NCI-H1417 treated with DMSO at 0.1 percent for 48 hours (cell line): ENCODE data around the gene LBH.

Source experiments
- DNase-seq: peaks from one replicate; lab custom pipeline; 2025; lab: John Stamatoyannopoulos, UW

LBH gene

DNA sequence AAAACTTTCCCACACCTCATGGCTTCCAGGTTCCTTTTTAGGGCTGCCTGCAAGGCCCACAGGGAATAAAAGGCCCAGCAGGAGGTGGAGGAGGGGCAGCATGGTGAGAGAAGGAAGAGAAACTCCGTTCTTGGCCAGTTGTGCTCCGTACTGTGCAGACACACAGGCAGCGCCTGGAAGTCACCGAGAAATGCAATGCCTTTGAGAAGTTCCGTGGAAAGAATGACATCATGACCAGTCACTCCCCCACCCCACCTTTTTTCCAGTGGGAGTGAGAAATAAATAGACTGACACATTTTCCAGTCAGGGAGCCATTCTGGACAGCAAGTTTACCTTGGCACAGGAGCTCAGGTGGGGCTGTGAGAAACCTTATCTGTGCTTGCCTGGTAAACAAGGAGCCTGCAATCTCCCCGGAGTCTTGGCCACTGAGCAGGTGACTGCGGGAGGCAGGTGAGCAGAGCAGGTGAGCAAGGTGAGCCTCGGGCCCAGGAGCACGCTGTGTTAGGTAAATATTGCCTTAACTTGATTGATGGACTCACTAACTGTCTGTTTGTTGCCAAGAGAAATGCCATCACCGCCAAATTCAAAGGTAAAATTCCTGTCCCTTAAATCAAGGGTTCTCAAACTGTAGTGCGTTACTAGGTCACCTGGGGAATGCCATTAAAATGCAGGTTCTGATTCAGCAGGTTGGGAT, 13.5 kb upstream of the LBH start:
- DNase-seq, result peak; percentile 84

DNA sequence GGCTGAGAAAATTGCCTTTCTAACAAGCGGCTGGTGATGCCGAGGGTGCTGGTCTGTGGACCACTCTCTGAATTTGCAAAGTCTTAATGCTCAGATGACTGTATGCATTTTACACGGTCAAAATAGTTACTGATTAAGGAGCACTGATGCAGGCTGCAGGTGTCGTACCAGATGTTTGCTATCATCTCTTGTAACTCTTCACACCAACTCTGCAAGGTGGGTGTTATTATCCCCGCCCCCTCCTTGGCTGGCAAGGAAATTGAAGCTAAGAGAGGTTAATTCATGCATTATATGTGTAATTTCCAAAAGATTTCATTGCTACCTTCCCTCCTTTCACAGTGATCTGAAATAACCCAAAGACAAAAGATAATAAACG, 13.0 kb upstream of the LBH start:
- no peak for DNase-seq

DNA sequence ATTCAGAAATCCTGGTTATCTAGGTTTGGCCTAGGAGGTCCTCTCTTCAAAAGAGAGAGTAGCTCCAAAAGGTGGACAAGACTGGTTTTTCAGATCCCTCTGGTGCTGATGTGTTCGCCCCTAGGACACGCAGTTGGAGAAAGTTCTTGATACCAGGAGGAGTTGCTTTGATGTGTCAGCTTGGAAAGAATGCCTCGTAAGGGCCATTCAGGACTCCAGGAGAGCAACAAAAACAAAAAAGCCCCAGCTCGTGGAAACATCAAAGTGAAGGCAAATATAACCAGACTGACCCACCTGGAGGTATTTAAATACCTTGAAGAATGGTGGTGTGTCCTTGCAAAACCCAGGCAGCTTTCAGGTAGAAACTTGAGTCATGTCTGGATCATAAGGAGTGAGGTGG, 12.5 kb upstream of the LBH start:
- no peak for DNase-seq

DNA sequence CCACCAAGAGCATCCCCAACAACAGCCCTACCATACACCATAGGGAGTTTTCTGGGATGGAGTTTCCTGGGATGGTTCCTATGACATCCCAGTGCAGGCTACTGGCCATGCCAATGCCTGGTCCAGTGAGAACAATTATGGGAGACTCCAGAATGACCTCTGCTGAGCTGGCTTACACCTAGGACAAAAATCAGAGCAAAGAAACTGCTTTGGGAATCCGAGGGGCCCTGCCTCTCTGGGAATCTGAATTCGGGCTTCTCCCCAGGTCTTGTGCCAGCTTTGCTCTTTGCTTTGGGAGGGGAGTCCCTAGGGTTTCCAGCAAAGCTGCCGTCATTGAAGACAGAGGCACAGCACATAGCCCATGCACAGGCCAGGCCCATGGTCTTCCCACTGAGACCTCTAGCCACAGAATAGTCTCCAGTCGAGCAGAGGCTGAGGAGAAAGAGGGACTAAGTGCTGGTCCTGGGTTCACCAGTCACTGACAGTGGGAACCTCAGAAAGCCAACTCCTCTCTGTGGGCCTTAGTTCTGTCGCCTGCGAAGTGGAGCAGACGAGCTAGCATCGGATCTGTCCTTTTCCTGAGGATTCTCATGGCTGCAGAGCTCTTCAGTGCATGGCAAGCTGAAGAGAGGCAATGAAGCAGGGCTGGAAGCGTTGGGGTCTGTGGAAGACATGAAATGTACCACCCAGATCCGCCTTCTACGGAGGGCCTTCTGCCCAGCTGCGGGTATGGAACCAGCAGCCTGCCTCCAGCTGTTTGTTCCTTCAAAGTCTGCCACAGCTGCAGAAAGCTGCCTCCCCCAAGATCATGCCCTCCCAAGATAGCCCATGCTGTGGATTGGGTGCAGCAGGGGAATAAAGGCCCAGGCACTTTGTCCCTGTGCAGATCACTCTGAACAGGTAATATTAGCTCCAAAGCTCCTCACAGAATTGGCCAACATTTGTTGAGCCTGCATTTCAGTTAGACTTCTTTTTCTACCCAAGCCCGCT, 11.2 kb upstream of the LBH start:
- DNase-seq, result no peak

DNA sequence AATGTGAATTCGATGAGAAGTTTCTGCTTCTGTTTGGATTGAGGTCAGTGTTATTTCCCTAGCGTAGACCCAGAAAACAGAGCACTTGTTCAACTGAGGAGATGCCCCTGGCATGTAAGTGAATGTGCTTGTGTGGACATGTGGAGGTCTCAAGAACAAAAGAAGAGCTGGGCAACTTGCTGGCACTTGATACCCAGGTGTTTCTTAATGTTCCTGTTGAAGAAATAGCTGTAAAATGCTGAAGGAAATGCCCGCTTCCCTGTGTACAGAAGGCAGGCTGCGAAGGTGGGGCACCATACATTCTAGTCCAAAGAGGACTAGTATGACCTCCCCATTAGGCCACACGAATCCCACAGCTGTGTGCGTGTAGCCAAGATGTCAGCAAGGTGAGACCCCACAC, 9.8 kb upstream of the LBH start:
- DNase-seq, result no peak

DNA sequence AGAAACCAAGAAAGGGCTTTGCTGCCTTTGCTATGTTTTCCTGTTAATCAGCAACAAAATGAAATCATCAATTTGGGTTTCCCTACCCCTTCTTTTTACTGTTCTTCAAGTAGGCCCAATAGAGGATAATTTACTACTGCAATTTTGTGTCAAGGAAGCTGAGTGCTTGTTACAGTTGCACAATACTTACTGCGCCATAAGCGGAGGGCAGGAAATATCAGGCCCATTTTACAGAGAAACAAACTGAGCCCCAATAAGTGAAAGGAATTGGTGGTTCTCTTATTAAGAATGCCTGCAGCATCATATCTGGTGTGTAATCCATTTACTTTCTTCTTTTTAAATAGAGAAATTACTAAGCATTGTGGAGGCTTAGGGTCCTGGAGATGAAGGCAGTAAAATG, 9.3 kb upstream of the LBH start:
- no peak for DNase-seq

DNA sequence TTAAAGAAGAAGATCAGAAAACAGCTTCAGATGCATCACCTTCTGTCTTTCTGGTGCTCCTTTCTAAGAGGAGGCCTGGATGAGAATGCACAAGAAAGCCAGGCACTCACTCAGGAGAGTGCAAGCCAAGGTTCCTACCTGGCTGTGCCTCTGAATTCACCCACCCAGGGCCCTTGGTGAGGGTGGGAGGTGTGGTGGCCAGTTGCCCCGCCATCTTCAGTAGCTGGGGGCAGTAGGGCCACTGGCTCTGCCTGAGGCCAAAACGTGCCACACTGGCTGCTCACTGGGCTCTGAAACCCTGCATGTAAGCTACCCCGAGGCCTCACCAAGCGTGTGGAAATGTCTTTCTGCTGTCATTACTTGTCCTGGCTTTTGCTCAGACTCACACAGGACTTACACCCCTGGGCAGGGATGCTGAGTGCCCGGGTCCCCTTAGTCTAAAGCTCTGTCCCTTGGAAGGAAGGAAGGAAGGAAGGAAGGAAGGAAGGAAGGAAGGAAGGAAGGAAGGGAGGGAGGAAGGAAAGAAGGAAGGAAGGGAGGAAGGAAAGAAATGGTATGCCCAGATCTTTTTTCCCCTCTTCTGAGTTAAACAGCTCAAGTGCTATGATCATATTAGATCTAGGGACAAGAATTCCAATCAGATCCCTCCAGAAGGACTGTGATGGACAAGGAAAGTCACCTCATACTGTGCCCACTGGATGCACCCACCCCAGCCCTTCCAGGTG, 8.5 kb upstream of the LBH start:
- no peak for DNase-seq

DNA sequence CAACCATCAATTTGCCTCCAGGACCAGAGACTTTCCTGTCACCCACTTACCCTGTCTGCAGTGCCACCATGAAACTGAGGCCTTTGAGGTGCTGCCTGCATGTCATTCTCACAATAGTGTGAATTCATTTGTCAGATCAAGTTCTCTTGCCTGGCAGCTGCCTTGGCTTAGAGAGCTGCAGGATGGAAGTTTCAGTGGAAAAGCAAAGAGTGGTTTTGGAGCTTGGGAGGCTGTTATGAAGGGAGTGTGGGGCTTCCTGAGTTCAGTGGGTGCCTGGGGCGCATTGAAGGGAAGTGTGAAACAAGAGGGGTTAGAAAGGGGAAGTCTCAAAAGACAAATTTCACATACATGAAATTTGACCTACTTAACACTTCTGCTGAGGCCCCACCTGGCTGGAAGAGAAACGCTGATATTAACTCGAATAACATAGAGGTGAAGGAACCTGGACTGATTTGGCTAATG, 7.9 kb upstream of the LBH start:
- DNase-seq, result no peak

DNA sequence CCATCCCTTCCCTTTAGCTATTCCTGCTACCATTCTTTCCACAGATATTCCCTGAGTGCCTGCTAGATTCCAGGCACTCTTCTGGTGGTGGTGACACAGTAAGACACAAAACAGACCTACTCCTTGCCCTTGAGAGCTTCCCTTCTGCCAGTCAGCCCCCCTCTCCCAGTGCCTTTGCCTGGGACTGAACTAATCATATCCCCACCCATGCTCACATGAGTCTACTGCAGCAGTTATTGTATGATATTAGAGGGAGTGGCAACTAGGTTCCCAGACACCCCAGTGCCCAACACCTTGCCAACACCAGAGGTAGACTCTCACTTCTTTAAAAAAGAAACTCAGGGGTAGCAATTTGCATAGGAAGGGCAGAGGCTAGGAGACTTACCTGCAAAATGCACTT, 7.2 kb upstream of the LBH start:
- no peak for DNase-seq

DNA sequence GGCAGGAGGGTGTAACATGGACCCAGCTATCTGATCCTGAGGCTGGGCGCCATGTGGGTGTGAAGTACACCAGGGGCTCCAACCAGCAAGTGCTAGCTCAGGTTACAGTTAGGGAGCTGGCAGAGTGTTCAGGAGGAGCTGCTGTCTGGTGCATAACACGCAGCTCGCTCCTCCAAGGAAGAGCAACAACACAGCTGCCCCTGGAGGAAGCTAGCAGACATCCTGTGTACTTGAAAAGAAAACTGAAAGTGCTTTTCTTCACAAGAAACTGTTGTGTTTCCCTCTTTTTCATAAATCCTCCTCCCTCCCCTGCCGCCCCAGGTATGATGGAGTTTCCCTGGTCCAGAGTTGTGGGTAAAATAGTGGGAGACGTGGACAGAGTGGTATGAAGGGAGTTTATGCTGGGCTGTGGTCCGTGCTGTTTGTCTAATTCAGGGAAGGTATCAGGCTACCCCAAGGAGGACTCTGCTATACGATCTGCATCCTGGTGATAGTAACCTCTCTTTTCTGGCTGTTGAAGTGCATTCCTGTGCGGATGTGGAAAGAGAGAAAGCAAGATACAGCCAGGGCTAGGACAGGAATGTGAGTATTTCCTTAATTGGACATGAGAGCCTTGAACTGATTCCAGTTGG, 6.1 kb upstream of the LBH start:
- no peak for DNase-seq

DNA sequence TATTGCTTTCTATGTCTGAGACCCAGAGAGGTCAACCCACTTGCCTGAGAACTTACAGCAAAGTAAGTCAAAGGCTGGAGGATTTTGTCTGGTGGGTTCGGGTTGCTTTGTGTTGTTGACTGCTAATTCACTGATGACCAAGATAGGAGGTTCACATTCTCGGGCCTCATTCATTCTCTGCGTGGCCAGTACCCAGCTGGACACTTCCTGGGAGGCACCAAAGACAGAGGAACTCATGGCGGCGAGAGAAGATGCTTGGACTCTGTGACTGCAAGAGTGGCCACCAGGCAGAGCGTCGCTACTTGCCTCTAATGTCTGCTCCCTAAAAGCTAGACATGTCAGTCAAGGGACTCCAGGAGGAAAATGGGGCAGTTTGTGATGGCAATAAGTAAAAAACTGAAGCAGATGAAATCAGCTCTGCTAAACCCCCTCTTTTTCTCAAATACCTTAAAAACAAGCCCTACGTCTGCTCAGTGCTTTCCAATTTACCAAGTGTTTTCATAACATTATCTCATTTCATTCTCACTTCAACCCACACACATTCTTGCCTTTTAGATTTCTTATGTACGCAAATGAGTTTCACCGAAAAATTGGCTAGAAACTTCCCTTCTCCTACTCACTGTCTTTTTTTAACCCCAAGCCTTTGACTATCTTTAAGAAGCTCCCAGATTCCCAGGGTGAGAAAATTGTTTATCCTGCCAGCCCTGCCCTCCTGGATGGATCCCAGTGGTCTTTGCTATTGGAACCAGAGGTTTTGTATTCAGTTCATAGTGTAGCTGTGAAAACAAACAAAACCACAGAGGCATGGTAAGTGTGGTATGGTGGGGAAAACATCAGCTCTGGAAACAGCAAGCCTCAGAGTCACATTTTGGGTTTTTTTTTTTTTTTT, 4.9 kb upstream of the LBH start:
- DNase-seq, result no peak

DNA sequence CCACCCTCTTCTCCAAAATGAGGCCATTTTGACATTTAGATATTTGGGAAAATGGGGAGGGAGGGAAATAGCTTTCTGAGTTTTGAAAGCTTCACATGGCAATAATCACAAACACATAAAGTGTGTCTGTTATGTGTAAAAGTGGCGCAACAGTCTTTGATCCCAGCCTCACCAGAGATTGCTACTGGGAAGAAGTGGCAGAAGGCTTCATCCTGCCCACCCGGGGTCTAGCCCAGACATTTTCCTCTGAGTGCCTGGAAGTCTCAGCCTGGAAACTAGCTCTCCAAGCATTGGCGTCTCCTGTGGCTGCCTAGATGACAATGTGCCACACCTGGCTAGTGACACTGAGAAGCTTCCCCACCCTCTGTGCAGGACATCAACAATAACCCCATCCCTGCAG, 1.7 kb upstream of the LBH start:
- no peak for DNase-seq

DNA sequence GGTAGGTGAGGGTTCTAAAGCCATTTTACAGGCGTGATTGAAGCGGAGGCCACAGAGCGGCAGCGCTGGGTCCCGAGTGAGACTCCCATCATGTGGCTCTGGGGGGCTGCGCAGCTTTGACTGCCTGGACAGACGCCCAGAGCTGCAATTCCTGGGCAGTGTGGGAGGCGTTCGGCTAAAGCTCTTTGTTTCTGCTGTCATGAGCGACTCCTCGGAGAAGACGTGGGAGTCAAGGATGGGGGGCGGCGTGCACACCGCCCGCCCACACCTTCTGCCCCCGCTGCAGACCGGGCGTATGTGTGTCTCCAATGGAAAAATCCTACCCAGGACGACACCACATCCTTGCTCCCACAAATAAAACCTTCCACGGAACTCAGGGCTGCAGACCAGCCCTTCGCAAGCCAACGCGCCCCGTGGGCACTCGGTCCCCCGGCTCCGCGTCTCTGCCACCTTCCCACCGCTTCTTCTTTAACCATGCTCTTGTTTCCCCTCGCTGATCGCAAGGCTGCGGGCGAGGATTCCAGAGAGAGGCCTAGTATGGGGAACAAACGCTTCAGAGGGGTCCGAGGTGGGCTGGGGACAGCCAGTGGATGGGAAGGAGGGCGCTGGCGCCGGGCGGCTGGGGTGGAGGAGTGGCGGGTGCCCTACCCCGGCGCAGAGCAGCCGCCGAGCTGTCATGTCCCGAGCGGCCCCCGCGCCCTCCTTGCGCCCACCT, 680 bp upstream of the LBH start:
- no peak for DNase-seq

DNA sequence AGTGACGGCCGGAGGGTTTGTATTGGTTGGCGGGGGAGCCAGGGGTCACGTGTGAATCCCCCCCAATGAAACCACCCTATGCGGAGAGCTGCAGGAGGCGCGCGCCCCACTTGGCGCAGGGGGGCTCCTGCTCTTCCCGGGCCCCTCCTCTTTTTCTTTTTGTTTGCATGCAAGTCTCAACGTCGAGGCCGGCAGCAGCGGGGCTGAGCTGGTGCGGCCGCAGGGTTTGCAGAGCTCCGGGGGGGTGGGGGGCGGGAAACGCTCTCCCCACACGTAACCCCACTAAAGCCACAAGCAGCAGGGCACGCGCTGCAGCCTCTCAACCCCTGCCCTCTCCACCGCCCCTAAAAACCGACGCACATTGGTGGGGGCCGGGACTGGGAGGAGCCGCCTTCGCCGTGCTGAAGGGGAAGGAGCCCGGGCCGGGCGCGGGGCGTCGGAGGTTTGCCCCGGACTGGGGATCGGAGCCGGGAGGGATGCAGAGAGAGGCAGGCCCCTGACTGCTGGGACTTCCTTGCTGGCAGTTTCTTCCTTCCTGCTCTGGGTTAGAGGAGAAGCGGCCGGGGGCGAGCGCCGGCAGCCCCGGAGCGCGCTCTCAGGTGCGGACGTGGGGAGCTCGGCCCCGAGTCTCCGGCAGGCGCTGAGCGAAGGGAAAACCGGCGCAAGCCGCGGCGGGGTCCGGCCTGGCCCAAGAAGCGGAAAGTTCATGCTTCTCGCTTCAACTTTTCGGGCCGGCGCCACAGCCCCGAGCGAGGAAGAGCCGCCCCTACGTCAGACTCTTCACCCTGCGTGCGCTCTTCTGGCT, 864 bp downstream of the LBH start:
- no peak for DNase-seq

DNA sequence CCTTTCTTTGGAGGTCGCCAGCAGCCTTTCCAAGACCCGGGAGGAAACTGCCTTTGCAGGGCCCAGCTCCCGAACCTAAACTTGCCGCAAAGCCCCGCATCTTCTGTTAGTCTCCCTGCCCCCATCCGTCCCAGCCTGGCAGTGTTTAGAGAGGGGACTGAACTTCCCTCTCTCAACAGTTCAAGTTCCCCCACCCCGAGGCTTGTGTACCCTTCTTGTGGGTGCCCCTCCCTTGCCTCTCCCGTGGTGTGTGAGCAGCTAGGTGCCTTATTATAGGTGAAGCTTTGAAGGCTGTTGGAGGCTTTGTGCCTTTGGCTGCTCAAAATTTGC, 1.4 kb downstream of the LBH start:
- no peak for DNase-seq

DNA sequence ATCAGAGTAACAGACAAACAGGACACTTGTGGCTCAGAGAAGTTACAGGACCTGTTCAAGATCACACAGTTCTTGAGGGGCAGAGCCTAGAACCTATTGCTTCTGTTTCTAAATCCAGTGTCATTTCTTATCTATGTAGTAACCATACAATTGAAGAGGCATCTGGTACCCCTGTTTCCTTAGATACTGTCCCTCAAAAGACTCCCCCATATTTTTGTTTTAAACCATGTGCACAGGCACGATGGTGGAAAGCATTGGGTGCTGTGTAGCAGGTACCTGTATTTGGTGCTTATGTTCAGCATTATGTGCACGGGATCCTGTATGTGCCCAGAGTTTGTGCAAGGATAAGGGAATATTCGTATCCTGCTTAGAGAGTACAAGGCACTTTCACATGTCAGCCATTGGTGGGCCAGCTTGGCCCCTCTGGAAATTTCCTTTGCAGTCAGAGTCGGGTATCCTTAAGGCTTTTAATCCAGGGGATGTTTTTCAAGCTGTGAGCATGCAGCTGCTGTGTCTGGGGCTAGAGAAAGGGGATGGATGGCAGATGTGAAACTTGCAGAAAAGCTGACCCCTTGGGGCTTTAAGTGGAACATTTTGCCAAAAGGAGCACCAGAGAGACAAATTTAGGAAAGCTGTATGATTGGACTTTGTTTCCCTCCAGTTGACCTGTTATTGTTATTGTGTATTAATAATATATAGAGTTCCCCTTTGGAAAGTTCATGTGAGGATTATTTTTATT, 2.1 kb downstream of the LBH start:
- no peak for DNase-seq

DNA sequence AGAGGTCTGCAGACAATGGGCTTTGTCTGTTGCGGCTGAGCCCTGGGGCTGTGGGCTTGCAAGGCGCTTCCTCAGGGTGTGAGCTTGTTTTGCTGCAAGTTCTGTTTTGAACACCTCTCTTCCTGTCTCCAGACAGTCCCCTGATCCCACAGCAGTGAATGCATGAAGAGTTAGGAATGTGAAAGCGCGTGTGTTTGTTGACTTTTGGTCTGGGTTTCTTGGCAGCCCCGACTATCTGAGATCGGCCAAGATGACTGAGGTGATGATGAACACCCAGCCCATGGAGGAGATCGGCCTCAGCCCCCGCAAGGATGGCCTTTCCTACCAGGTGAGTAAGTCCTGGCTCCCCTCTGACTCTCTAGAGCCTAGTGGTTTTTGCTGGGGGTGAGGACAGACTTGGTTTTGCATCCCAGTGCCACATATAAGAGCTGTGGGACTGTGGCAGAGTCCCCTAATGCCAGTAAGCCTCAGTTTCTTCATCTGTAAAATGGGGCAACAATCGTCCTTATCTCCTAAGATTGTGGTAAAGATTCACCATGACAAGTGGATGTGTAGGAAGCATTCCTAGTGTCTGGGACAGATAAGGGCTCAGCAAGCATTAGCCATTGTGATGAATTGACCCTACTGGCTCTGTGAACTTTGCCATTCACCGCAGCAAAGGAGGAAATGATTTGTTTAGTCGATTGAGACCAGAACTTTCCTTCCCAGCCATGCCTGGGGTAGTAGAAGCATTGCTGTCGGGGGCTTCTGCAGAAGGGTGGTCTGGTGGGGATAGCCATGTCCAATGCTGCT, 3.0 kb downstream of the LBH start:
- no peak for DNase-seq

DNA sequence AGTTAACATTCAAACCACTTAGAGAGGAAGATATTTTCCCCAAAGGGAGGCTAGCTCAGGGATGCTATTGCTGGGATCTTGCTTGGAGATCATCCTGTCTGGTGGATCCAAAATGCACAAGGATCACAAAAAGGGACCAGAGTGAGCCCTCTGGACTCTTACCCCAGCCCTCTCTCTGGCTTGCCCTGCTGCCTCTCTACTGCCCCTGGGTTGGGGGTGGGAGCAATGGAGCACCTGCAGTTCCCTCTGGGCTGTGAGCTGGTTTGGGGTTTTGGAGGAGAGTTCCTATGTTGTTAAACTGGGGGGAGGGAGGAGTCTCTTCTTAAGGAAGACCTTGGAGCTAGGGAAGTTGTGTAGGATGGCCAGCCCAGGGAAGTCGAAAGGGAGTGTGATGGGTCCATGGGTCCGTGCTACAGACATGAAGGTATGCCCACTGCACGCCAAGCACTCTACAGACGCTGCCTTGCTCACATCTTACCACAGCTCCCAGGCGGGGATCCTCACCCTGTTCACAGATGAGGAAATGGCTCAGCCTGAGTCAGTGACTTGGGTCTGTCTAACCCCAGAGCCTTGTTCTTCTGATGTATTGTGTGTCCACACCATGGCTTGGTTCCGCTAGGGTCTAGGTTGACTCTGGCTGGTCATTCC, 3.8 kb downstream of the LBH start:
- no peak for DNase-seq
